HG02763 (cell line): ENCODE data around the gene IGF2R.
"Not testable (repeated sequence)": the region's sequence is repeated elsewhere in the genome, so short reads cannot be mapped to it uniquely, and the experiment has no call there.

Source experiments
- ATAC-seq: cut with Tn5 transposase; IDR thresholded peaks from one replicate; pipeline ENCODE4 v1.9.1; 2021; ENCODE audit warnings: mild to moderate bottlenecking, moderate library complexity; ENCODE audit not compliant: unreplicated experiment

The IGF2R gene

GRCh38 chr6:159952289-159953005, 16.4 kb upstream of the IGF2R start:
- no peak for ATAC-seq

GRCh38 chr6:159953091-159953601, 15.7 kb upstream of the IGF2R start:
- no peak for ATAC-seq

DNA sequence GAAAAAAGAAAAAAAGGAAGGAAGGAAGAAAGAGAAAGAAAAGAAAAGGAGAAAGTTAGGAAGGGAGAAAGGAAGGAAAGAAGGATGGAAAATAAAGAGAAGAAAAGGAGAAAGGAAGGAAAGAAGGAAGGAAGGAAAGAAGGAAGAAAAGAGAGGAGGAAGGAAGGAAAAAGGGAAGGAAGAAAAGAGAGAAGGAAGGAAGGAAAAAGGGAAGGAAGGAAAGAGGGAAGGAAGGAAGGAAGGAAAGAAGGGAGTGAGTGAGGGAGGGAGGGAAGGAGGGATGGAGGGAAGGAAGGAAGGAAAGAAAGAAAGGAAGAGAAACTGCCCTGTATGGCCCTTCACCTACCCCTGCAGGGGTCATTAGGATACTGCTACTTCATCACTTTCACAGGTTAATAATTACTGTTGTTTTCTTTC, 12.9 kb upstream of the IGF2R start:
- ATAC-seq: no peak

DNA sequence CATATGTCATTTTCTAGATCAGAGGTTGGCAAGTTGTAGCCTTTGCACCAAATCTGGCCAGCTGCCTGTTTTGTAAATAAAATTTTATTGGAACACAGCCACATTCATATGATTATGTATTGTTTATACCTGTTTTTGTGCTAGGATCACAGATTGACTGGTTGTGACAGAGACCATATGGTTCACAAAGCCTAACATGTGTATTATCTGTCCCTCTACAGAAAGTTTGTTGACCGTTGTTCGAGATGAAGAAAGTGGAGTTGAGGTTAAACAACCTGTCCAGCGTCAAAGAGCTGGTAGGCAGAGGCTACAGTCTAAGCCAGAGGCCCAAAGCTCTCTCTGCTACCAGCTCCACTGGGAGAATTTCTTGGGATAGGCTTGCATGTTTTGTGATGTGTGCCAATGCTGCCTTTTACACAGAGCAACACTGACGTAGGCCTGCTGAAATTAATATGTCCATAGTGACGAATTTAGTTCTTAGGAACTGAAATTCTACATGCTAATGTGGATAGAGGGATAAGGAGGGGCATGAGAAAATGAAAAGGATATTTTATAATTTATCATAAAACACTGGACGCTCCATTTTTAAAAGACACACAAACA, 11.7 kb upstream of the IGF2R start:
- no peak for ATAC-seq

DNA sequence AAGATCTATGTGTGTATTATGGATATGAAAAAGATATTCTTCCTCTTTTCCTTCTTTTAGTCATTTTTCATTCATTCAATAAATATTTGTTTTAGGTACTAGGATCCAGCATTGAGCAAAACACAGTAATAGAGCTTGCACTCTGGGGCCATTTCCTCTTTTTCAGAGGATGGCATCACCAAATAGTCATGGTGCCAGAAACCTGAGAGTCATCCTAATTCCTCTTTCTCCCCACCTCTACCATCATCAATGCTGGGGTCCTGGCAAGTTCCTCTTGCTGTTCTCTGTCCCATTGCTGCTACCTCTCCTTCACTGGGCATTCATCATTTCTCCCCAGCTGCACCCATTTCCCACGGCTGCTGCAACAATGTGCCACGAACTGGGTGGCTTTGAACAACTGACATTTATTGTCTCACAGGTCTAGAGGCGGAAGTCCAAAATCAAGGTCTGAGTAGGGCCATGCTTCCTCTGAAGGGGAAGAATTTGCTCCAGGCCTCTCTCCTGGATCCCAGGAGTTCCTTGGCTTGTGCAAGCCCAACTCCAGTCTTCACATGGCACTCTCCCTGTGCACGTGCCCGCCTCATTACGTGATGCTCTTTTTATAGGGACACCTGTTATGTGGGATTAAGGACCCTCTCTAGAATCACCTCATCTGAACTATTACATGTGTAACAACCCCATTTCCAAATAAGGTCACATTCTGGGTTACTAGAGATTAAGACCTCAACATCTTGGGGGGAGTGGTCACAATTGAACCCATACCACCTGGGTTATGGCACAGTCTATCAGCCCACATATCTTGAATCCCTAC, 9.5 kb upstream of the IGF2R start:
- ATAC-seq: peak; percentile 60

- no peak for ATAC-seq
These were observed 8.9 kb upstream of the IGF2R start for GRCh38 chr6:159959976-159960384.

GRCh38 chr6:159960485-159960884, 8.4 kb upstream of the IGF2R start:
- ATAC-seq: no peak

- no peak for ATAC-seq
These were observed 7.4 kb upstream of the IGF2R start for GRCh38 chr6:159961528-159961927.

- ATAC-seq: no peak
These were observed 5.8 kb upstream of the IGF2R start for GRCh38 chr6:159963111-159963510.

DNA sequence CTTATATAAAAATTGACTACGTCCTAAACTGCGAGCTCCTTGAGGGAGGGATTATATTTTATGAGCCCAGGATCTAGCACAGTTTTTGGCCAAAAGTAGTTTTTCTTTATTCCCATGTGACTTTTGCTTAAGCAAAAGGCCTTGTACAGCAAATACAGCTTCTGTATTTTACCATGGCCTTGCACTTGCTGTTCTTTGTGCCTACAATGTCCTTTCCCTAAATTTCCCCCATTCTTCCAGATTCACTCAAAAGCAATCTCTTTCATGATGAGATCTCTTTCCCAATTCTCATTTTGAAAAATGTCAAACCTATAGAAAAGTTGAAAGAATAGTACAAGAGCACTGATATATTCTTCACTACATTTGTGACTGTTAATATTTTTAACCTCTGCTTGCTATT, 4.8 kb upstream of the IGF2R start:
- ATAC-seq: no peak

DNA sequence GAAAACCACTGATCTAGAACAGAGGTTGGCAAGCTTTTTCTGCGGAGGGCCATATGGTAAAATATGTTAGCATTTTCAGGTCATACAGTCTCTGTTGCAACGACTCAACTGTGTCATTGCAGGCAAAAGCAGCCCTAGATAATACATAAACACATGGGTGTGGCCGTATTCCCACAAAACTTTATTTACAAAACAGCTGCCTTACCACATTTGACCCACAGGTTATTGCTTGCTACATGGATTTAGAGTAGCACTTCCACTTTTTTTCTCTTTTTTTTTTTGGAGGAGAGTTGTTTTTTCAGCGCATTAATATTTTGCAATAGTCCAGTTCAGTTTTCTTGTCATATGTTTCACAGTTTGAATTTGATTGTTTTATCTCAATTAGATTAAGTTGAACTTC, 2.5 kb upstream of the IGF2R start:
- no peak for ATAC-seq

- no peak for ATAC-seq
These were observed 1.9 kb upstream of the IGF2R start for GRCh38 chr6:159966981-159967380.

DNA sequence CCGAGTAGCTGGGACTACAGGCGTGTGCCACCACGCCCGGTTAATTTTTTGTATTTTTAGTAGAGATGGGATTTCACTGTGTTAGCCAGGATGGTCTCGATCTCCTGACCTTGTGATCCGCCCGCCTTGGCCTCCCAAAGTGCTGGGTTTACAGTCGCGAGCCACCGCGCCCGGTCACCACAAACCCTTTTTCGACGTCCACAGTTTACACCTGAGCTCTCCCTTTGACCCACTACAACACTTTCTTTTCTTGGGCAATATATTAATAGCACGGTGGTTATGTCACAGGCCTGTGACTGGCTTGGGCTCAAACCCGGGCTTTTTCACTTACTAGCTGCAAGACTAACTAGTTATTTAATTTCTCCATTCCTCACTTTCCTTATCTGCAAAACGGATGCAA, 1.3 kb upstream of the IGF2R start:
- not testable (repeated sequence) for ATAC-seq

DNA sequence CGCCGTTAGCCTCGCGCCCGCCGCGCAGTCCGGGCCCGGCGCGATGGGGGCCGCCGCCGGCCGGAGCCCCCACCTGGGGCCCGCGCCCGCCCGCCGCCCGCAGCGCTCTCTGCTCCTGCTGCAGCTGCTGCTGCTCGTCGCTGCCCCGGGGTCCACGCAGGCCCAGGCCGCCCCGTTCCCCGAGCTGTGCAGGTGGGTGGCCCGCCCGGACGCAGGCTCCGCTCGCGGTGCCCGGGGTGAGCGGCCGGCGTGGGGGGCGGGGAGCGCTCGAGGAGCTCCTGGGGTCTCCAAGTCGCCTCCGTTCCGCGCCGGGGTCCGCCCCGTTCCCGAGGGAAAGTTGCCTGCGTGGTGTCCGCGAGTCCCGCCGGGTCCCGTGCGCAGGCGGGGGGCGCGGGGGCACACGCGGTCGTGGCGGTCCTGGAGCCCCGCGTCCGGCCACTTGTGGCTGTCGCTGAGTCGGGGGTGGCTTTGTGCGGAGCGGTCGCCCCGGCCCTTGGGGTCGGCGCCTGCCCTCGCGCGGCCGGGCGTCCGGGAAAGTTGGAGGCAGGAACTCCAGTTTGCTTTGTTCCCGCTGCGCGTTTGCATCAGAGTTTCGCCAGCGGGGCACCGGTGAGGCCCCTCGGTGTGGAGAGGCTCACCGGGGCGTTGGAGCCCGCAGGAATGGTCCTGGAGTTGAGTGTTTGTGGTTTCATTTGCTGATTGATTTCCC, 476 bp downstream of the IGF2R start:
- peak; percentile 35 for ATAC-seq

GRCh38 chr6:159969921-159970320, 1.0 kb downstream of the IGF2R start:
- peak; percentile 18 for ATAC-seq

- ATAC-seq: no peak
These were observed 1.8 kb downstream of the IGF2R start for GRCh38 chr6:159970659-159971063.

DNA sequence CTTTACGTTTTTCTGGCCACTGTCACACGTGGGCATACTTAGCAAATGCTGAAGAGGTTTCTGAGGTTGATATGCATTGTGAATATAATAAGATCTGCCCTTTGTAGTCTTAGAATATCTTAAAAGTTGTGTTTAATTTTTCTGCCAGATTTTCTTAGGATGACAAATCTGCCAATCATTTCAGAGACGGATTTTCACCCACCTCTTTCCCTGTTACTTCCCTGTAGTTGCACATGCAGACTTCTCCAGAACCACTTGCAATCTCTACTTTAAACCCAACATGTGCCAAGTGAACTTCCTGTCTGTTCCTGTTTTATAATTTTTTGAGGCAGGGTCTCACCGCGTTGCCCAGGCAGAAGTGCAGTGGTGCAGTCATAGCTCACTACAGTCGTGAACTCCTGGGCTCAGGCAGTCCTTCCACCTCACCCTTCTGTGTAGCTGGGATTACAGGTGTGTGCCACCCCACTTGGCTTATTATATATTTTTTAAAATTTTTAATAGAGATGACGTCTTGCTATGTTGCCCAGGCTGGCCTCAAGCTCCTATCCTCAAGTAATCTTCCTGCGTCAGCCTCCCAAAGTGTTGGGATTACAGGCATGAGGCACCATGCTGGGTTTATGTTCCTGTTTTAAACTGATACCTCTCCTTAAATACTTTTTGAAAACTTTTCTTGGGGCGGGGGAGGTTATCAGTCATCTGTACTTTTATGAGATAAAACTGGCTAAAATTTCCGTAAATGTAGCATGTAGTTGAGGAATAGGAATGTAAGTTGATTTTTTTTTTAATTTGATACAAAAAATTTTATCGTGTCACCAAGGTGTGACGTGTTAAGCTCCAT, 2.7 kb downstream of the IGF2R start:
- no peak for ATAC-seq

- ATAC-seq: no peak
These were observed 3.8 kb downstream of the IGF2R start for GRCh38 chr6:159972506-159973268.

DNA sequence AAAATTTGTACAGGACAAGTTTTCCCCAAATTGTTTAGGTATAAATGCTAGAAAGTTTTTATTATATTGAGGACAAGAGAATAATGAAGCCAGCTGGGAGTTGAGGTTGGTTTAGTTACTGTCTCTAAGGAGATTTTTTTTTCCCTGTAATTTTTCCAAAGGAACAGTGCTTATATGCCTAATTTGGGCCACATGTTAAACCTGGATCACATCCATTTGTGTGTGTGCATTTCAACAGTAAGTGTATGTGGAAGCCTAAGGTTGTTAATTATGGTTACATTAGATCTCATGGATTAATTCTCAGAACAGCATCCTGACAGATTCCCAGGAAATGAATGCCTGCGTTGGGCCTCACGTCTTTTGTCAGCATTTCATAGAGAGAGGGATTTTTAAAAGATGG, 4.5 kb downstream of the IGF2R start:
- no peak for ATAC-seq
